Hypothalamus (tissue), 51 donors: Measurements from ENCODE around the gene PRKCH.

ENCODE experiments used
- DNase-seq, 51 donors: peaks; one replicate each; lab custom pipeline; 2025; lab: John Stamatoyannopoulos, UW

Gene PRKCH

GRCh38 chr14:61538464-61539022, 217.2 kb downstream of the PRKCH start:
- DNase-seq, result no peak

GRCh38 chr14:61539631-61540030, 218.3 kb downstream of the PRKCH start:
- DNase-seq, result no peak

GRCh38 chr14:61540931-61541330, 219.6 kb downstream of the PRKCH start:
- no peak for DNase-seq

- DNase-seq, result peak in 8 of 51 donors; percentile 18 to 35 (median 25)
Observed at GRCh38 chr14:61542848-61543790, 221.7 kb downstream of the PRKCH start.

GRCh38 chr14:61543946-61544345, 222.6 kb downstream of the PRKCH start:
- no peak for DNase-seq

- DNase-seq, result peak in 15 of 51 donors; percentile 9 to 58 (median 25)
Observed at GRCh38 chr14:61544448-61545330, 223.3 kb downstream of the PRKCH start.

GRCh38 chr14:61545726-61546455, 224.5 kb downstream of the PRKCH start:
- peak in 38 of 51 donors; percentile 17 to 90 (median 57) for DNase-seq

- DNase-seq, result no peak
Observed at GRCh38 chr14:61547186-61548069, 226.0 kb downstream of the PRKCH start.

GRCh38 chr14:61549425-61549824, 228.0 kb downstream of the PRKCH start:
- no peak for DNase-seq

GRCh38 chr14:61551384-61551783, 230.0 kb downstream of the PRKCH start:
- no peak for DNase-seq

GRCh38 chr14:61552241-61552640, 230.9 kb downstream of the PRKCH start:
- no peak for DNase-seq

- no peak for DNase-seq
Observed at GRCh38 chr14:61553730-61554641, 232.6 kb downstream of the PRKCH start.

GRCh38 chr14:61555056-61555838, 233.9 kb downstream of the PRKCH start:
- DNase-seq, result no peak

GRCh38 chr14:61556455-61556854, 235.1 kb downstream of the PRKCH start:
- no peak for DNase-seq

- DNase-seq, result no peak
Observed at GRCh38 chr14:61557262-61557661, 235.9 kb downstream of the PRKCH start.

- no peak for DNase-seq
Observed at GRCh38 chr14:61557854-61558253, 236.5 kb downstream of the PRKCH start.

GRCh38 chr14:61558271-61558670, 236.9 kb downstream of the PRKCH start:
- DNase-seq, result no peak
